LNCAP (cell line): Measurements from ENCODE around the gene TLL2.

Experiments used
- CTCF ChIP-seq: fragments of 450-650 bp; IDR thresholded peaks from 2 replicates; pipeline ENCODE4 v1.5.1; 2017; ENCODE audit warnings: mild to moderate bottlenecking

Gene TLL2

DNA sequence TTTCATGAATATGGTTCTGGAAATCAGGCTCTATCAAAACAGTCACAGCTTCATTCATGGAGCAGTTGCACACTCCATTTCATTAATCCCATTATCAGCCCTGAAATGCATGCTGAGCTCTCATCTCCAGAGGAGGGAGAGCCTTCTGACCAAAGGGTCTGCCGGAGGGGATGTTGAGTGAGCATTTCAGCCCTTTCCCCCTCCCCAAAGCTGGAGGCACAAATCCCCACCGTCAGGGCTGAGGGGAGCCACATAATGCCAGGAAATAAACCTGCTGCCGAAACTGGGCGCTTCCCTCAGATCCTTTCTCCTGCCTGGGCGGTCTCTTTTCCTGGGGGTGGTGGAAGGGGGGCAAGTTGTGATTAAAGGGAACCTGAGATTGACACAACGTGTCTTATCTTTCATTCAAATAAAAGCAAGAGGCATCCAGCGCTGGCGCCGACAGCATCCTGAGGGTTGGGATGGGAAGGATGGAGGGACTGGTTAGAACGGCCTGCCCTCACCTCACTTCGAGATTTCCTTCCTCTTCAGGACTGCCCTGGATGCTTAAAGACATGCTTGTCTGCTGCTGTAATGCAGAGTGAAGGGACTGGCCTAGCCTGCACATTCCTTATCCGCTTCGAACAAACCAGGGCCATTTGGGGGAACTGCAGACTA, 71.6 kb downstream of the TLL2 start:
- no peak for TF ChIP-seq CTCF

GRCh38 chr10:96441322-96441885, 72.3 kb downstream of the TLL2 start:
- no peak for TF ChIP-seq CTCF

DNA sequence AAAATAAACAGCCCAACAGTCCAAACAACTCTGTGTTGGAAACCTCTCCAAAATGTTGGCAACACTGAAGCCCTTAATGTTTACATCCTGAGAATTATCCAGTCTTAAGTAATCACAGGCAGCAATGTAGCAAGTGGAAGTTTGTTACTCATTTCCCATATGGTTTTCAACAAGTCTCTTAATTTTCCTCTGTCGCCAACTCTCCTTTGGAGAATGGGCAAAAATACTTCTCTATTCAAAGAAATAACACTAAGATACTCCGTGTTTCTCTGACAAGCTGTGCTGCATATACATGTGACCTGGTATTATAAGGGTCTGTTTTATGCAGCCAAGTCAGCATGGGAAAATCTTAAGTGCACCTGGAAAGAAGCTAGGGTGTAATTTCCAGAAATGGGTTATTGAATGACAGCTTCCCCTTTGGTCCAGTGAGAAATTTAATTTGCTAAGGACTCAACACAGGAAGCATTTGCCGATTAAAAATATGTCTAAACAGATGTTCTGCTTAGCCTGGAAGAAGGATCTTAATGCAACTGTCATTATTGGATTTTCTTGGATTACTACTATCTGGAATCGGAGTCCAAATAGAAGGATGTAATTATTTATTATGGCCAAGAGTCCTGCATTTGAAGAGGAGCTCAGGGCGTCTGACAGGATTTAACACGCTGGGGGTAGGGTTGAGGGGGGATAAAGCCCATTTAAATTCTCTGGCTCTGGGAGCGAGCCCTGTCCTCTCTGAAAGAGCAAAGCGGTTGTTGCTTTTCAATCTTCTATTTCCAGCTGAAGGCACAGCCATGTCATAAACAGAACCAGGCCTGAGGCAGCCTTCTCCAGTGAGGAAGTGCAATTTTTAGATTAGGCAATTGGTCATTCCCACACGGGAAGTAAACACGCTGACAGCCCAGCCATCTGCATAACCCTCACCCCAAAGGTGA, 73.1 kb downstream of the TLL2 start:
- TF ChIP-seq CTCF, result no peak

DNA sequence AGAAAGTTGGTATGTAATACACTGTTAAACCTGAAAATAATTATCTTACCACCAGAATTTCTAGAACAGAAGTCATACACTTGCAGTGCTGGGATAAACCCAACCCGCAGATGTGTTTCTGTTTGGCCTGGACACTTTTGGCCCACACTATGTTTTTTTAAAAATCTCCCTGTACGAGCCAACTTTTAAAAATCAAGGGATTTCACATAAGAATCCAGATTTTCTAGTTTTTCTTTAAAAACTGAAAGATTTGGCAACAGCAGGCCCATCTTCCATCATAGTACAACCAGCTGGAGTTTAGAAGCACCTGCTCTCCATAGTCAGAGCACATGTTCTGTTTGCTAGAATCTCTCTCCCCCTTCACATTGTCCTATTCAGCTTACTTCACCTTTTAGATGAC, 74.0 kb downstream of the TLL2 start:
- TF ChIP-seq CTCF, result no peak

DNA sequence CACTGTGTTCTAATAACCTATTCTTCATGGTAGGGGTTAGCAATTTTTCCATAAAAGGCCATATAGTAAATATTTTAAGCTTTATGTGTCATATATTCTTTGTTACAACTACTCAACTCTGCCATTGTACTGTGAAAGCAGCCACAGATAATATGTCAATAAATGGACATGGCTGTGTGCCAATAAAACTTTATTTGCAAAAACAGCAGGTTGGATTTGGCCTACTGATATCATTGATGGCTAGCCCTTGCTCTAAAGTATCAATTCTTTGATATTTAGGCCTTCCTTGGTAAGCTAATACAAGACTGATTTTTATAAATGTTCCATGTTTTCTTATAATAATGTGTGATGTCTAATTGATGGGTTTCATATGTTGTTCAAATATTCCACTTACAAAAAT, 77.7 kb downstream of the TLL2 start:
- no peak for TF ChIP-seq CTCF

- no peak for TF ChIP-seq CTCF
Observed at GRCh38 chr10:96431211-96431970, 82.3 kb downstream of the TLL2 start.

GRCh38 chr10:96427291-96427690, 86.4 kb downstream of the TLL2 start:
- no peak for TF ChIP-seq CTCF
